ENCODE results near the gene ZFC3H1.

DNA sequence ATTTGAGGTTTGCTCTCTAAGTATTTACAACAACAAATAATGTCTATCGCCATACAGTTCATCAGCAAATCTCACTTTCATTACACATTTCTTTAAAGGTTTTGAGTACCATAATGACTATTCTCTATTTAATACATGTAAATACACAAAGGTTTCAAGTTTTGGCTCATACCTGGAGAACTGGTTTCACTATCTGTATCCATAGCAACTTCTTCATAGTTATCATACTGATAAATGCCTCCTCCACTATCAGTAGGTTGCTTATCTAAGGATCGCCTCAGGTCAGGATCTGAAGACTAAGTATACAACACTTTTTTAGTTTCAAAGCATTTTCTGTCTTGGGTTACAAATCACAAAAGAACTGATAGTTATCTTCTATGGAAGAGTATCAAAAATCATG lies 21.4 kb downstream of the ZFC3H1 start:
- TF ChIP-seq, protein P1, sequence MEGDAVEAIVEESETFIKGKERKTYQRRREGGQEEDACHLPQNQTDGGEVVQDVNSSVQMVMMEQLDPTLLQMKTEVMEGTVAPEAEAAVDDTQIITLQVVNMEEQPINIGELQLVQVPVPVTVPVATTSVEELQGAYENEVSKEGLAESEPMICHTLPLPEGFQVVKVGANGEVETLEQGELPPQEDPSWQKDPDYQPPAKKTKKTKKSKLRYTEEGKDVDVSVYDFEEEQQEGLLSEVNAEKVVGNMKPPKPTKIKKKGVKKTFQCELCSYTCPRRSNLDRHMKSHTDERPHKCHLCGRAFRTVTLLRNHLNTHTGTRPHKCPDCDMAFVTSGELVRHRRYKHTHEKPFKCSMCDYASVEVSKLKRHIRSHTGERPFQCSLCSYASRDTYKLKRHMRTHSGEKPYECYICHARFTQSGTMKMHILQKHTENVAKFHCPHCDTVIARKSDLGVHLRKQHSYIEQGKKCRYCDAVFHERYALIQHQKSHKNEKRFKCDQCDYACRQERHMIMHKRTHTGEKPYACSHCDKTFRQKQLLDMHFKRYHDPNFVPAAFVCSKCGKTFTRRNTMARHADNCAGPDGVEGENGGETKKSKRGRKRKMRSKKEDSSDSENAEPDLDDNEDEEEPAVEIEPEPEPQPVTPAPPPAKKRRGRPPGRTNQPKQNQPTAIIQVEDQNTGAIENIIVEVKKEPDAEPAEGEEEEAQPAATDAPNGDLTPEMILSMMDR (IDR thresholded peaks at IDR 0.05; ENCODE audit: insufficient read depth, low read length): no peak
- no peak for TF ChIP-seq SPI1 (IDR thresholded peaks at IDR 0.05; ENCODE audit: borderline replicate concordance, low read depth)
- TF ChIP-seq GABPA (IDR thresholded peaks at IDR 0.05; ENCODE audit: low read depth): no peak

All from HL-60 (cell line).